Prostate gland (tissue), 2 donors: ENCODE results near the gene ZNF106.

Experiments
- CTCF ChIP-seq, 4 experiments: fragments of 200-600 bp in 2 of 4; fragments of 450-650 bp in 2 of 4; sonication (generic) in 2 of 4; IDR thresholded peaks; 1 replicate in 3 of 4; 2 replicates in 1 of 4; pipeline ENCODE4 v1.5.1; 2016 to 2019; ENCODE audit warnings: antibody characterized with exemption in 4 of 4, mild to moderate bottlenecking in 2 of 4, moderate library complexity in 2 of 4
- POLR2A ChIP-seq: fragments of 450-650 bp; IDR thresholded peaks from one replicate; pipeline ENCODE4 v1.6.1; 2016; ENCODE audit warnings: antibody characterized with exemption, mild to moderate bottlenecking
- POLR2AphosphoS5 ChIP-seq: sonication (generic); formaldehyde crosslinking; IDR thresholded peaks from one replicate; pipeline ENCODE4 v1.6.1; 2017; ENCODE audit warnings: antibody characterized with exemption

GRCh38 chr15:42364529-42364928, 126.4 kb downstream of the ZNF106 start:
- TF ChIP-seq POLR2AphosphoS5 (no peak), CTCF (IDR thresholded peaks at IDR 0.05) (no peak), POLR2A (no peak)
